Measurements from ENCODE around the gene VRK1.
A peak's percentile ranks its signal among the peaks of the same experiment; 100 is the strongest.

The VRK1 gene

GRCh38 chr14:96798956-96799355 is 1.8 kb downstream of the VRK1 start:
- H3K4me3 ChIP-seq (ENCODE audit: low read length) = peak overlapping the region; percentile 96
- peak overlapping the region; percentile 85 for H3K4me2 ChIP-seq (ENCODE audit: low read length)
- no peaks in the 10 kb centered on the region for H3K9me2 ChIP-seq (replicated peaks; ENCODE audit: control insufficient read depth, low read length)
- no peaks in the 10 kb centered on the region for H3F3A ChIP-seq (ENCODE audit: control insufficient read depth, insufficient read depth)
- H3K36me3 ChIP-seq (ENCODE audit: control insufficient read depth, low read length) = peaks cover 40% of the 10 kb centered on the region
- peaks cover 44% of the 10 kb centered on the region for H4K20me1 ChIP-seq (ENCODE audit: control insufficient read depth, insufficient read depth, low read depth, low read length)
- no peak overlapping the region for H3K27ac ChIP-seq (ENCODE audit: low read depth, low read length)
- H3K9me3 ChIP-seq (ENCODE audit: control insufficient read depth, insufficient read depth, low read length) = no peaks in the 10 kb centered on the region
- H3K27me3 ChIP-seq (ENCODE audit: control insufficient read depth, low read length) = peaks cover 8% of the 10 kb centered on the region
- peaks cover 66% of the 10 kb centered on the region for H3K79me2 ChIP-seq (ENCODE audit: control insufficient read depth, low read length)
- H3K4me1 ChIP-seq (ENCODE audit: control insufficient read depth, low read length) = peaks cover 20% of the 10 kb centered on the region
- no peak for TF ChIP-seq EZH2phosphoT487 (IDR thresholded peaks at IDR 0.05; ENCODE audit: borderline replicate concordance, low read length)
- TF ChIP-seq CTCF (IDR thresholded peaks at IDR 0.05; ENCODE audit: low read depth, low read length, poor library complexity, severe bottlenecking) = no peak

- Histone ChIP-seq H3K9me3 (ENCODE audit: control insufficient read depth, insufficient read depth, low read length) (no peaks in the 10 kb centered on the region), H3K27me3 (ENCODE audit: control insufficient read depth, low read length) (peaks cover 8% of the 10 kb centered on the region), H3K4me2 (ENCODE audit: low read length) (peak overlapping the region; percentile 85), H3K27ac (ENCODE audit: low read depth, low read length) (no peak overlapping the region), H3F3A (ENCODE audit: control insufficient read depth, insufficient read depth) (no peaks in the 10 kb centered on the region), H3K4me3 (ENCODE audit: low read length) (peak overlapping the region; percentile 26; the same call in 1 of the 2 replicates), H3K9me2 (replicated peaks; ENCODE audit: control insufficient read depth, low read length) (no peaks in the 10 kb centered on the region), H3K79me2 (ENCODE audit: control insufficient read depth, low read length) (peaks cover 73% of the 10 kb centered on the region), H3K4me1 (ENCODE audit: control insufficient read depth, low read length) (peaks cover 22% of the 10 kb centered on the region), H4K20me1 (ENCODE audit: control insufficient read depth, insufficient read depth, low read depth, low read length) (peaks cover 48% of the 10 kb centered on the region), H3K36me3 (ENCODE audit: control insufficient read depth, low read length) (peaks cover 43% of the 10 kb centered on the region)
- TF ChIP-seq CTCF (IDR thresholded peaks at IDR 0.05; ENCODE audit: low read depth, low read length, poor library complexity, severe bottlenecking) = no peak
- no peak for TF ChIP-seq EZH2phosphoT487 (IDR thresholded peaks at IDR 0.05; ENCODE audit: borderline replicate concordance, low read length)
Measured at GRCh38 chr14:96799489-96800054, 2.4 kb downstream of the VRK1 start.

GRCh38 chr14:96801931-96802330 is 4.7 kb downstream of the VRK1 start:
- TF ChIP-seq EZH2phosphoT487 (IDR thresholded peaks at IDR 0.05; ENCODE audit: borderline replicate concordance, low read length) (no peak), CTCF (IDR thresholded peaks at IDR 0.05; ENCODE audit: low read depth, low read length, poor library complexity, severe bottlenecking) (no peak)
- H3K4me2 ChIP-seq (ENCODE audit: low read length) = no peak overlapping the region
- H3K36me3 ChIP-seq (ENCODE audit: control insufficient read depth, low read length) = peaks cover 65% of the 10 kb centered on the region
- no peaks in the 10 kb centered on the region for H3K27me3 ChIP-seq (ENCODE audit: control insufficient read depth, low read length)
- no peak overlapping the region for H3K4me3 ChIP-seq (ENCODE audit: low read length)
- no peaks in the 10 kb centered on the region for H3F3A ChIP-seq (ENCODE audit: control insufficient read depth, insufficient read depth)
- no peaks in the 10 kb centered on the region for H3K9me2 ChIP-seq (replicated peaks; ENCODE audit: control insufficient read depth, low read length)
- peaks cover 30% of the 10 kb centered on the region for H3K4me1 ChIP-seq (ENCODE audit: control insufficient read depth, low read length)
- peaks cover 96% of the 10 kb centered on the region for H3K79me2 ChIP-seq (ENCODE audit: control insufficient read depth, low read length)
- H3K9me3 ChIP-seq (ENCODE audit: control insufficient read depth, insufficient read depth, low read length) = no peaks in the 10 kb centered on the region
- H3K27ac ChIP-seq (ENCODE audit: low read depth, low read length) = no peak overlapping the region
- H4K20me1 ChIP-seq (ENCODE audit: control insufficient read depth, insufficient read depth, low read depth, low read length) = peaks cover 66% of the 10 kb centered on the region
